ENCODE data around the gene PRDM12.

PRDM12 gene

DNA sequence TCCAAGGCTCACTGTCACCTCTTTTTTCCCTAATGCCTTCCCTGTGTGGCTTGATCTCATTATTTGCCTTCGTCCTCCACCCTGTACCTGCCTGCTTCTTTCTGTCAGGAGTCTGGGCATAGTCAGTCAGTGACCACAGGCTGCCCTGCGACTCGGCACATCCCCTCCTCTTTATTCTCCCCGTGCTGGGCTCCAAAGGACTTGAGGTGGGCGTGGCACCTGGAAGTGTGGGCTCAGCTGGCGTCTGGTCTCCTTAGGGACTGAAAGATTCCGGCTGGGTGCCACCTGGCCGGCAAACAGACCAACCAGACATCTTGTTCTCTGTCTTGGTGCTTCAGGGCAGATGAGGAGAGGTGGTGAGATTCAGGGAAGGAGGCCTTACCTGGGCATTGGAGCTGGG, 29.6 kb upstream of the PRDM12 start:
- Histone ChIP-seq H3K4me3 (ENCODE audit: low read depth, low read length, poor library complexity, severe bottlenecking) (no peak overlapping the region), H3K4me2 (ENCODE audit: low read length) (no peak overlapping the region), H3K9me2 (ENCODE audit: low read depth, low read length) (no peaks in the 10 kb centered on the region), H3K27me3 (ENCODE audit: insufficient read depth, low read length) (no peaks in the 10 kb centered on the region), H3K4me1 (ENCODE audit: insufficient read depth, low read length, severe bottlenecking) (no peaks in the 10 kb centered on the region), H3F3A (ENCODE audit: insufficient read depth, low read length) (no peaks in the 10 kb centered on the region), H3K9me3 (ENCODE audit: low read length) (no peaks in the 10 kb centered on the region), H4K20me1 (ENCODE audit: insufficient read depth, low read length) (no peaks in the 10 kb centered on the region), H3K27ac (ENCODE audit: low read depth, low read length, poor library complexity, severe bottlenecking) (no peak overlapping the region), H3K36me3 (ENCODE audit: insufficient read depth, low read length) (peaks cover 49% of the 10 kb centered on the region), H3K9ac (ENCODE audit: low read length) (no peak overlapping the region), H3K79me2 (ENCODE audit: insufficient read depth, low read length) (no peaks in the 10 kb centered on the region), H2AFZ (ENCODE audit: low read length) (no peak overlapping the region)
- TF ChIP-seq EZH2 (IDR thresholded peaks at IDR 0.05; ENCODE audit: borderline replicate concordance, low read length) = no peak
- TF ChIP-seq, protein P1, sequence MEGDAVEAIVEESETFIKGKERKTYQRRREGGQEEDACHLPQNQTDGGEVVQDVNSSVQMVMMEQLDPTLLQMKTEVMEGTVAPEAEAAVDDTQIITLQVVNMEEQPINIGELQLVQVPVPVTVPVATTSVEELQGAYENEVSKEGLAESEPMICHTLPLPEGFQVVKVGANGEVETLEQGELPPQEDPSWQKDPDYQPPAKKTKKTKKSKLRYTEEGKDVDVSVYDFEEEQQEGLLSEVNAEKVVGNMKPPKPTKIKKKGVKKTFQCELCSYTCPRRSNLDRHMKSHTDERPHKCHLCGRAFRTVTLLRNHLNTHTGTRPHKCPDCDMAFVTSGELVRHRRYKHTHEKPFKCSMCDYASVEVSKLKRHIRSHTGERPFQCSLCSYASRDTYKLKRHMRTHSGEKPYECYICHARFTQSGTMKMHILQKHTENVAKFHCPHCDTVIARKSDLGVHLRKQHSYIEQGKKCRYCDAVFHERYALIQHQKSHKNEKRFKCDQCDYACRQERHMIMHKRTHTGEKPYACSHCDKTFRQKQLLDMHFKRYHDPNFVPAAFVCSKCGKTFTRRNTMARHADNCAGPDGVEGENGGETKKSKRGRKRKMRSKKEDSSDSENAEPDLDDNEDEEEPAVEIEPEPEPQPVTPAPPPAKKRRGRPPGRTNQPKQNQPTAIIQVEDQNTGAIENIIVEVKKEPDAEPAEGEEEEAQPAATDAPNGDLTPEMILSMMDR (IDR thresholded peaks at IDR 0.05; ENCODE audit: low read length) = no peak

DNA sequence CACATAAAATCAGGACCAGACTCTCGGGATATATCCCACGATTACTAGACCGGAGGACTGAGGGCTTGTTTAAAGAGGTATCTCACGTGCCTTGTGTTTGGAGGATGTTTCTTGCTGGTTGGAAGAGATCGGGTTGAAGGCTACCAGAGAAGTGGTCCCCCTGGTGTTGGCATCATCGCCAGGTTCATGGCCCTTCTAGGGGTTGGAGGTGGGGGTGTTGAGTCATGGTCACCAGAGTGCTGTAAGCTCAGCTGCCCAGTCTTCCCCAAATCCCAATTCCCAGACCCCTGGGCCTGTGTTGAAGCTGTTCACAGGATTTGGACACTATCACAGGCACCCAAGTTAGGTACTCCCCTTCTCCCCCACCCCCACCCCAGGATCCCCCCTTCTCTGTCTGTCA, 29.1 kb upstream of the PRDM12 start:
- Histone ChIP-seq H3F3A (ENCODE audit: insufficient read depth, low read length) (no peaks in the 10 kb centered on the region), H3K4me2 (ENCODE audit: low read length) (no peak overlapping the region), H3K27ac (ENCODE audit: low read depth, low read length, poor library complexity, severe bottlenecking) (no peak overlapping the region), H3K9ac (ENCODE audit: low read length) (no peak overlapping the region), H3K9me3 (ENCODE audit: low read length) (no peaks in the 10 kb centered on the region), H3K27me3 (ENCODE audit: insufficient read depth, low read length) (no peaks in the 10 kb centered on the region), H3K36me3 (ENCODE audit: insufficient read depth, low read length) (peaks cover 44% of the 10 kb centered on the region), H3K4me3 (ENCODE audit: low read depth, low read length, poor library complexity, severe bottlenecking) (no peak overlapping the region), H4K20me1 (ENCODE audit: insufficient read depth, low read length) (no peaks in the 10 kb centered on the region), H3K4me1 (ENCODE audit: insufficient read depth, low read length, severe bottlenecking) (peaks cover under 1% of the 10 kb centered on the region), H2AFZ (ENCODE audit: low read length) (no peak overlapping the region), H3K79me2 (ENCODE audit: insufficient read depth, low read length) (no peaks in the 10 kb centered on the region), H3K9me2 (ENCODE audit: low read depth, low read length) (no peaks in the 10 kb centered on the region)
- TF ChIP-seq, protein P1 (IDR thresholded peaks at IDR 0.05; ENCODE audit: low read length) = no peak
- TF ChIP-seq EZH2 (IDR thresholded peaks at IDR 0.05; ENCODE audit: borderline replicate concordance, low read length) = no peak

DNA sequence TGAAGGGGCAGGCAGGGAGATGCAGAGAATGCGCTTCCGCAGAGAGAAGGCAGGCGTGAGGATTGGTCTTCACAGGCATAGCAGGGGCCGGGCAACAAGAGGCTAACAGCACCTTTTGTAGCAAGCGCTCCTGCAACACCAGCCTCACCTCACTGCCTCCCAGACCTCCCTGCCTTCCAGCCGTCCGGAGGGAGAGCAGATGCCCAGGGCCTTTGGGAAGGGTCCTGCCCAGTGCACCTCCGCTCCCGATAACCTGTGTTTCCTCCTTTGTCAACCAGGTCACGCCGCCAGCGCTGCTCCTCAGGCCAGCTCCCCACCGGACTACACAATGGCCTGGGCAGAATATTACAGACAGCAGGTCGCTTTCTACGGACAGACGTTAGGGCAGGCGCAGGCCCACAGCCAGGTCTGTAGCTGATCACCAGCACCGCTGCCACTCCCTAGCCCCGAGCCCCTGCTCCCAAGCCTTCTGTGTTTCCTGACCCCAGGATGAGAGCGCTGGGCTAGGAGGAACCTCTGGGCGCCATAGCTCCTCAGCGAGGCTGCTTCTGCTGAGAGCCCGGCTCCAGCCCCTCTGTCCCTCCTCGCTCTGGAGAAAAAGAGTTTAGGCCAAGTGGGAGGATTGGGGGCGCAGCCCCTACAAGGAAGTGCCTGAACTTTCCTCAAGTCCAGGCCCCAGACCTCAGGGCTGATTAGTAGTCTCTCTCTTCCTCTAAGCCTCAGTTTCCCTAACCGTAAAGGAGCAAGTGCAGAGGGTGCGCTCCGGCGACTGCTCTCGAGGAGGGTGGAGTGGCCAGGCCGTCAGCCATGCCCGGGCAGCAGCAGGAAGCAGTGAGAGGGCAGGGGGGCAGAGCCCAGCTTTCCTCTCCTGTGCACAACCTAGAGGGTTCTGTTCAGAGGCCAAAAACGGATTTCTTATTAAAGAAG, 28.4 kb upstream of the PRDM12 start:
- no peaks in the 10 kb centered on the region for H4K20me1 ChIP-seq (ENCODE audit: insufficient read depth, low read length)
- H3K9me3 ChIP-seq (ENCODE audit: low read length) = no peaks in the 10 kb centered on the region
- no peaks in the 10 kb centered on the region for H3F3A ChIP-seq (ENCODE audit: insufficient read depth, low read length)
- H3K9me2 ChIP-seq (ENCODE audit: low read depth, low read length) = no peaks in the 10 kb centered on the region
- no peaks in the 10 kb centered on the region for H3K27me3 ChIP-seq (ENCODE audit: insufficient read depth, low read length)
- H3K4me1 ChIP-seq (ENCODE audit: insufficient read depth, low read length, severe bottlenecking) = peaks cover 7% of the 10 kb centered on the region
- H3K9ac ChIP-seq (ENCODE audit: low read length) = no peak overlapping the region
- TF ChIP-seq, protein P1 (IDR thresholded peaks at IDR 0.05; ENCODE audit: low read length) = no peak
- no peak for TF ChIP-seq EZH2 (IDR thresholded peaks at IDR 0.05; ENCODE audit: borderline replicate concordance, low read length)
- no peak overlapping the region for H2AFZ ChIP-seq (ENCODE audit: low read length)
- H3K27ac ChIP-seq (ENCODE audit: low read depth, low read length, poor library complexity, severe bottlenecking) = no peak overlapping the region
- no peaks in the 10 kb centered on the region for H3K79me2 ChIP-seq (ENCODE audit: insufficient read depth, low read length)
- no peak overlapping the region for H3K4me2 ChIP-seq (ENCODE audit: low read length)
- H3K4me3 ChIP-seq (ENCODE audit: low read depth, low read length, poor library complexity, severe bottlenecking) = no peak overlapping the region
- H3K36me3 ChIP-seq (ENCODE audit: insufficient read depth, low read length) = peaks cover 39% of the 10 kb centered on the region

All from OCI-LY1 (cell line).